NCI-H345 (cell line): Measurements from ENCODE around the gene APOA4.

ENCODE experiments used
- DNase-seq: peaks from one replicate; lab custom pipeline; 2025; lab: John Stamatoyannopoulos, UW

The APOA4 gene

DNA sequence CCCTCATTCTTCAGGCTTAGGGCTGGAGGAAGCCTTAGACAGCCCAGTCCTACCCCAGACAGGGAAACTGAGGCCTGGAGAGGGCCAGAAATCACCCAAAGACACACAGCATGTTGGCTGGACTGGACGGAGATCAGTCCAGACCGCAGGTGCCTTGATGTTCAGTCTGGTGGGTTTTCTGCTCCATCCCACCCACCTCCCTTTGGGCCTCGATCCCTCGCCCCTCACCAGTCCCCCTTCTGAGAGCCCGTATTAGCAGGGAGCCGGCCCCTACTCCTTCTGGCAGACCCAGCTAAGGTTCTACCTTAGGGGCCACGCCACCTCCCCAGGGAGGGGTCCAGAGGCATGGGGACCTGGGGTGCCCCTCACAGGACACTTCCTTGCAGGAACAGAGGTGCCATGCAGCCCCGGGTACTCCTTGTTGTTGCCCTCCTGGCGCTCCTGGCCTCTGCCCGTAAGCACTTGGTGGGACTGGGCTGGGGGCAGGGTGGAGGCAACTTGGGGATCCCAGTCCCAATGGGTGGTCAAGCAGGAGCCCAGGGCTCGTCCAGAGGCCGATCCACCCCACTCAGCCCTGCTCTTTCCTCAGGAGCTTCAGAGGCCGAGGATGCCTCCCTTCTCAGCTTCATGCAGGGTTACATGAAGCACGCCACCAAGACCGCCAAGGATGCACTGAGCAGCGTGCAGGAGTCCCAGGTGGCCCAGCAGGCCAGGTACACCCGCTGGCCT lies 7.2 kb upstream of the APOA4 start:
- DNase-seq: no peak

DNA sequence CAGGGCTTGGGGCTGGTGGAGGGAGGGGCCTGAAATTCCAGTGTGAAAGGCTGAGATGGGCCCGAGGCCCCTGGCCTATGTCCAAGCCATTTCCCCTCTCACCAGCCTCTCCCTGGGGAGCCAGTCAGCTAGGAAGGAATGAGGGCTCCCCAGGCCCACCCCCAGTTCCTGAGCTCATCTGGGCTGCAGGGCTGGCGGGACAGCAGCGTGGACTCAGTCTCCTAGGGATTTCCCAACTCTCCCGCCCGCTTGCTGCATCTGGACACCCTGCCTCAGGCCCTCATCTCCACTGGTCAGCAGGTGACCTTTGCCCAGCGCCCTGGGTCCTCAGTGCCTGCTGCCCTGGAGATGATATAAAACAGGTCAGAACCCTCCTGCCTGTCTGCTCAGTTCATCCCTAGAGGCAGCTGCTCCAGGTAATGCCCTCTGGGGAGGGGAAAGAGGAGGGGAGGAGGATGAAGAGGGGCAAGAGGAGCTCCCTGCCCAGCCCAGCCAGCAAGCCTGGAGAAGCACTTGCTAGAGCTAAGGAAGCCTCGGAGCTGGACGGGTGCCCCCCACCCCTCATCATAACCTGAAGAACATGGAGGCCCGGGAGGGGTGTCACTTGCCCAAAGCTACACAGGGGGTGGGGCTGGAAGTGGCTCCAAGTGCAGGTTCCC lies 6.5 kb upstream of the APOA4 start, which contains the start of gene APOC3:
Gene APOC3, plus strand, starts transcription at position 383 of the 659 bp plus-strand sequence. CDS start 676 bp downstream, outside the sequence.
- DNase-seq: no peak

DNA sequence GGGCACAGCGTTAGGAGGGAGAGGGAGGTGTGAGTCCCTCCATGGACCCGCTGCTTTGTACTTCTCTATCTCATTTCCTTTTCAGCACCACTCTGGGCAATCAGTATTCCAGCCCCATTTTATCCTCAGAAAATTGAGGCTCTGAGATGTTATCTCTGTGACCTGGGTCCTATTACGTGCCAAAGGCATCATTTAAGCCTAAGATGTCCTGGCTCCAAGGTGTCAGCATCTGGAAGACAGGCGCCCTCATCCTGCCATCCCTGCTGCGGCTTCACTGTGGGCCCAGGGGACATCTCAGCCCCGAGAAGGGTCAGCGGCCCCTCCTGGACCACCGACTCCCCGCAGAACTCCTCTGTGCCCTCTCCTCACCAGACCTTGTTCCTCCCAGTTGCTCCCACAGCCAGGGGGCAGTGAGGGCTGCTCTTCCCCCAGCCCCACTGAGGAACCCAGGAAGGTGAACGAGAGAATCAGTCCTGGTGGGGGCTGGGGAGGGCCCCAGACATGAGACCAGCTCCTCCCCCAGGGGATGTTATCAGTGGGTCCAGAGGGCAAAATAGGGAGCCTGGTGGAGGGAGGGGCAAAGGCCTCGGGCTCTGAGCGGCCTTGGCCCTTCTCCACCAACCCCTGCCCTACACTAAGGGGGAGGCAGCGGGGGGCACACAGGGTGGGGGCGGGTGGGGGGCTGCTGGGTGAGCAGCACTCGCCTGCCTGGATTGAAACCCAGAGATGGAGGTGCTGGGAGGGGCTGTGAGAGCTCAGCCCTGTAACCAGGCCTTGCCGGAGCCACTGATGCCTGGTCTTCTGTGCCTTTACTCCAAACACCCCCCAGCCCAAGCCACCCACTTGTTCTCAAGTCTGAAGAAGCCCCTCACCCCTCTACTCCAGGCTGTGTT lies 5.8 kb upstream of the APOA4 start:
- DNase-seq: no peak

DNA sequence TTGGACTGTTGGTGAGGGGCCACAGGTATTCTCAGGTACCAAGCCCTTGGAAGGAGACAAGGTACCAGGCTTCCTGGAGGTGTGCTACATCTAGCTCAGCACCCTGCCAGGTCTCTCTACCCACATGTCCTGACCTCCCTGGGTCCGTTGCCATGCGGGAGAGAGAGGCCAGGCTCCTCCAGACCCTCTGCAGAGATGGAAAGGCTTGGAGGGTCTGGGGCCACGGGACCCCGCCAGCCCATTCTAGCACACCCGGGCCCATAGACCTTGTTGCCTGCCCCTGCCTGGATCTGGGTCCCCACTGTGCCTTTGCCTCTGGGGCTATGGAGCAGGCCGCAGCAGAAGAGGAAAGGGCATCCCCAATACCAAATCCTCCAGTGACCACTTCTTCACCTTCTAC lies 4.4 kb upstream of the APOA4 start:
- DNase-seq: no peak

DNA sequence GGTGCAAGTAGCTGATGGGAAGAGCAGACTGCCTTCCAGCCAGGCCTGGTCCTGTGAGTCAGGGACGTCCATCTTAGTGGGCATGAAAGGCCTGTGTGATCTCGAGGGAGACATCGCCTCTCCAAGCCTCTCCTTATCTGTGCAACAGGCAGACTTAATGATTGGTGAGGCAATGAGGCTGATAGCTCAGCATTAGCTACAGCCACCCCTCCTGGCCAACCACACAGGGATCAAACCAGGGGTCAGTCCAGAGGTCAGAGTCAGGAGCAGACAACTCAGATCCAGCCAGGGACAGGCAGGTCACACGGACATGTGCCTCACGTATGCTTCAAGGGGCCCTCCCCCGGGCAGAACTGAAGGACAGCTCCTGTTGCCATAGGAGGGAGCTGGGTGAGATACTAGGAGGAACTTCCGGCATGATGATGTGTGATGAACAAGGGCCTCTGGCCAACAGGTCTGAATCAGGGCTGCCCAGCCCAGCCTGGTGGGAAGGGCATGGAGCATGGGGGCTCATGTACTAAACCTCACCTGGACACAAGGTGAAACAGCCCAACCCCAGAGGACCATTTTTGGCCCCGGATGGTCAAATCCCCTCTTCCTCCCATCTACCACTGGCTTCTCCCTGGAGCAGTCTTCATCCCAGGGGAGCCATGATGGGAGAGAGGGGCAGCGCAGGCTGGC lies 3.8 kb upstream of the APOA4 start:
- no peak for DNase-seq

DNA sequence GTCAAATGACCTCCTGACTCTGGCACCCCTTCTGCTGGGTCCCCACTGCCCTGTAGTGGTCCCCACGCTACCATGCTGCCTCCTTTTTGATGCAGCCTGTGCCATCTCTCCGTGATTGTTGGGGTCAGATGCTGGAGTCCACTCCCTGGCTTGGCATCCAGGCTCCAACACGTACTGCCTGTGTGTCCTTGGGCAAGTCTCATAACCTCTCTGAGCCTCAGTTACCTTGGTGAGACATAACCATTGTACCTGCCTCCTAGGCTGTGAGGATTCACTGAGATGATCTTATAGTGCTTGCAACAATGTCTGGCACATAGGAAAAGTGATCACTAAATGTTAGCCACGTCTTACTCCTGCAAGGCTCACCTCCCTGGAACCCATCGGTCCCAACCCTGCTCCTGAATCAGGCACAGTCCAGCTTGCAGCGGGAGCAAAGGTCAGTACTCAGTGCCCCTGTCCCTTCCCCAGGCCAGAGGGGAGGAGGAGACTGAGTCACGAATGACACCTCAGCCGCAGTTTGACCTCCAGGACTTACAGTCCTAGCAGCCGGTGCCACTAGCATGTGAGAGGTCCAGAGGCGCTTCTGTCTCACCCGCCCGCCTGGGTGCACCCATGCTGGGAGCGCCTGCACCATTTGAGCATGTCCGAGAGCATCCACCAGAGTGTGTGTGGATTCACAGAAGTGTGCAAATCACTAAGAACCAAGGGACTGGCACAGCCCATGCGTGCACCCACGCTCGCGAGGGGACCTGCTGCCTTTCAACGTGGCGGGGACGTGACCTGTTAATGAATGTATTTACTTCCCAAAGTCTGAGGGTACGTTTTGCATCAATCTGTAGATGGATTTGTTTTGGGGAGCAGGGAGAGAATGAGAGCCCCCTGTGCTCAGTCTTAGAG lies 3.0 kb upstream of the APOA4 start:
- no peak for DNase-seq

DNA sequence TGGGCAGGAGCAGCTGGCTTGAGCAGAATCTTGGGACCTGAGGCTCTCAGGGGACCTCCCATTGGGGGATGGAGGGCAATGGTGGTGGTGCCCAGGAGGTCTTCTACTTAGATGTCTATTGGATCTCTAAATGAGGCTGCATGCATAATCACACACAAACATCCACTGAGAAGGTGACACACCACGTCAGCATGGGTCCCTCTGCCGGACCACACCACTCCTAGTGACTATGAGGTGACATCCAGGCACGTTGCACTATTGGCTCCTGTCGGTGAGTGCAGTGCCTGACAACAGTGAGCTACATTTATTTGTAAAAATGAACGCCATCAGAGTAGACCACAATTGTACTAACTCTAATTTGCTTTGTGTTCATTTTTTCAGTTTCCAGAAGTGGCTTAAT lies 2.3 kb upstream of the APOA4 start:
- no peak for DNase-seq

DNA sequence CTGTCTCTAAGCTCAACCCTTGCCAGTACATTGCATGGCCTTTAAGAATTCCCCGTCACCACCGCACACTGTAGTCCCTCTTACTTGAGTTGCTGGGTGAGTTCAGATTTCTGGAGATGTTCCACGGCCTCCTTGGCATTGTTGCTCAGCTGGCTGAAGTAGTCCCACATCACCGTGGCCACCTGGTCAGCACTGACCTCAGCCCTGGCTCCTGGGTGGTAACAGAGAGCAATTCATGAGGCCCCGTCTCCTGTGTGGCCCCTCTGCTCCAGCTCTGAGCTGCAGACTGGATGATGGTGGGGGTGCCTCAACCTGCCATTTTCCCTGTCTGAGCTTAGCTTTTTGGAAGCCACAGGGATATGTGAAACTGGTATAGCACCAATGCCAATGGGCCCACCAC lies 529 bp downstream of the APOA4 start:
- DNase-seq: no peak

DNA sequence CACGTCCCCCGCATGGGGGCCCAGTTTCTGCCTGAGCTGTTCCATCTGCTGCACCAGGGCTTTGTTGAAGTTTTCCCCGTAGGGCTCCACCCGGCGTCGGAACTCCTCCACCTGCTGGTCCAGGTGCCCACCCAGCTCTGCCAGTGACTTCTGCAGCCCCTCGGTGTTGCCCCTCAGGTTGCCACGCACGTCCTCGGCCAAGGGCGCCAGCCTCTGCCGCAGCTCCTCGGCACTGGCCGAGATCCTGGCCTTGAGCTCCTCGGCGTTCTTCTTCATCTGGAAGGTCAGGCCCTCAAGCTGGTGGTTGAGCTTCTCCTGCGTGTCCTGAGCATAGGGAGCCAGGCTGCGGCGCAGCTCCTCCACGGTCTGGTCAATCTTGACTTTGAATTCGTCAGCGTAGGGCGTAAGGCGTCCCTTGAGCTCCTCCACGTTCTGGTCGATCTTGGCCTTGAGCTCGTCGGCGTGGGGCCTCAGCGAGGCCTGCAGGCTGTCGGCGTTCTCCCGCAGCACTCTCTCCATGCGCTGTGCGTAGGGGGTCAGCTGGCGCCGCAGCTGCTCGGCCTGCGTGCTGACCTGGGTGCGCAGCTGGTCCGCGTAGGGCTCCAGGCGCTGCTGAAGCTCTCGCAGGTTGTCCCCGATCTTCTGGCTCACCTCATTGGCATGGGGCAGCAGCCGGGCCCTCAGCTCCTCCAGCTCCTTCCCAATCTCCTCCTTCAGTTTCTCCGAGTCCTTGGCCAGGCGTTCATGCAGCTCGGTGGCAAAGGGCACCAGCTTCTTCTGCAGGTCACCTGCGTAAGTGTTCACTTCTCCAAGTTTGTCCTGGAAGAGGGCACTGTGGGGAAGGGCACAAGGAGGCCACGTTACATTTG lies 1.8 kb downstream of the APOA4 start:
- DNase-seq: no peak

DNA sequence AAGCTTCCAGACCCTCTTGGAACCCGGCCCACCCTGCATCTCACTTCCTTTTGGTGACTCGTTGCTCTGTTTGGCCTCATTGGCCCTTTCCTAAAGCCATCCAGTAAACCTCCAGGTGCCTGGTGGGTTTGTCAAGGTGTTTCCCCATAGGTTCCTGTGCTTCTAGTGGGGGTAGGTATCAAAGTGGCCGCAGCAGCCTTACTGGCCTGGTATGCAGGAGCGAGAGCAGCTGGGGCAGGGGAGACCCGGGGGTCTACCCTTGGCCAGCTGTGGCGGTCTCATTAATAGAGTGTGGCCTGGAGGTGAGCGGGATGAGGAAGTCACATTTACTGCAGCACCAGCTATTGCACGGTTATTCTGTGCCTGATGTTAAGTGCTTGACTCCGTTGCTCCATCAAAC lies 4.1 kb downstream of the APOA4 start:
- no peak for DNase-seq

DNA sequence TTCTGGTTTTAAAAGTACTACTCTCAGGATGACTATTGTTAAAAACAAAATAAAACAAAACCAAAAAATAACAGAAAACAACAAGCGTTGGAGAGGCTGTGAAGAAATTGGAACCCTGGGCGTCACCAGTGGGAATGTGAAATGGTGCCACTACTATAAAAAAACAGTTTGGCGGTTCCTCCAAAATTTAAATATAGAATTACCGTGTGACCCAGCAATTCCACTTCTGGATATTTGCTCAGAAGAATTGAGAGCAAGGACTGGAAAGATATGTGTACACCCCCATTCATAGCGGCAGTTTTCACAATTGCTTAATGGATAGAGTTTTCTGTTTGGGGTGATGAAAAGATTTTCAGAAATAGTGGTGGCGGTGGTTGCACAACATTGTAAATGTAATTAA lies 8.6 kb downstream of the APOA4 start:
- DNase-seq: no peak

DNA sequence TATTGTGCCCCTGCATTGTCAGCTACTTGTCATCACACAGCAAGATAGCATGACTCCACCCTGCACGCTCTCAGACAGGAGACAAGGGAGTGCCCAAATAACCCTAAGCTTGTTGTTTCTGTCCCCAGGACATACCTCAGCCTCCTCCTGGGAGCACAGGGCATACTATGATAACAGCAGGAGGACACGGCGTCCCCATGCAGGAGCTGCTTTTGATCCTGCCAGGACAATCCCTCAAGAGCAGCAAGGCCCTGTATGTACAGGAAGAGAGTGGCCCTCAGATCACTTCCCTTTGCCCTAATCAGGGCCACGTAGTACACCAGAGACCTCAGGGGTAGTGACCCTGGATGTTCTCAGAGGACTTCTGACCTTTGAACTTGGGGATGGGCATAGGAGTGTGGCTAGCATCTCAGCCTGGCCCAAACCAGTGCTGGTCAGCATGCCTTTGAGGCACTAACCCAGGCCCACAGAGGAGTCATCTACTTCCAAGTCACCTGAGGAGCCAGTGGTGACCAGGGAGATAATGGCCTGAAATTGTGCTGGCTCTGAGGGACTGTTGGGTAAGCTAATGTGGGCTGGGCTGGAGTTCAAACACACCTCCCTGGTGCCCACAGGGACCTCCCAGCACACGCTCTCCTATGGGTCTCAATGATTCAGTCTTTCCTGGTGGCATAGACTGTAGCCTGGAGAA lies 9.2 kb downstream of the APOA4 start:
- DNase-seq: no peak

DNA sequence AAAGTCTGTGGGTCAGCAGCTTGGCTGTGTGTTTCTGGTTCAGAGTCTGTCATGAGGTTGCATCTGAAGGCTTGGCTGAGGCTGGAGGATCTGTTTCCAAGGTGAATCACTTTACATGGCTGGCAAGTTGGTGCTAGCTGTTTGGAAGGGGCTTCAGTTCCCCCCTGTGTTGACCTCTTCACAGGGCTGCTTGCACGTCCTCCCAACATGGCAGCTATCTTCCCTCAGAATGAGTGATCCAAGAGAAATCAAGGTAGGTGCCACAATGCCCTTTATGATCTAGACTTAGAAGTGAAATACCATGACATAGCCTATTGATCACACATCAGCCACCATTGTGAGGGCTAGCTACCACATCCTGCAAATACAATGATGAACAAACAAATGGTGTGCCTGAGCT lies 9.9 kb downstream of the APOA4 start:
- DNase-seq: no peak

DNA sequence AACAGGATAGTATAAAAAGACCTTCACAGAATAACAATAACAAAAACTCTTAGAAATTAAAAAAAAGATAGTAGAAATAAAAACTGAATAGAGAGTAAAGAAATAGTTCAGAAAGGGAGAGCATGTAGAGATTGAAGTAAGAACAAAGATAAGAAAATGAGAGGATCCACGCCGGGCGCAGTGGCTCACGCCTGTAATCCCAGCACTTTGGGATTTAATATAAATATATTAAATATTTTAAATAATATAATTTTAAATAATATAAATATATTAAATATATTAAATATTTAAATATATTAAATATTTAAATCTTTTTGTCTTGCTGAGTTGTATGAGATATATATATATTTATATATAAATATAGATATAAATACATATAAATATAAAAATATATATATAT lies 11.0 kb downstream of the APOA4 start:
- DNase-seq: no peak

DNA sequence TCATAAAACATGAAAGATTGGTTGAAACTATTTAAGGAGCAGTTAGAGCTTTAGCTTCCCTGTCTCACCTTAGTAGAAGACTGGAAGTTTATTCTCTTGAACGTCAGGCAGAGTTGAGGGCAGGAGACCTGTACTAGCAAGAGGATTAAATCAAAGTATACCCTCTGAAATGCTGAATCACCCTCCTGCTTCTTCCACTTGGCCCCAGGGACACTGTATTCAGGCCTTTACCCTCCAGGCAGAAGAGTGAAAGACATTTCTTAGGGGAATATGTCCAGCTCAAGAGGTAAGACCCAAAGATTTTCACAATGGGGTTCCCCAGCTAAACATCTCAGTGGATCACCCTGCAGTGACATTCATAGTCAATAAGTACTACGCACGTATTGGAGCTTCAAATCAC lies 11.9 kb downstream of the APOA4 start:
- DNase-seq: no peak

DNA sequence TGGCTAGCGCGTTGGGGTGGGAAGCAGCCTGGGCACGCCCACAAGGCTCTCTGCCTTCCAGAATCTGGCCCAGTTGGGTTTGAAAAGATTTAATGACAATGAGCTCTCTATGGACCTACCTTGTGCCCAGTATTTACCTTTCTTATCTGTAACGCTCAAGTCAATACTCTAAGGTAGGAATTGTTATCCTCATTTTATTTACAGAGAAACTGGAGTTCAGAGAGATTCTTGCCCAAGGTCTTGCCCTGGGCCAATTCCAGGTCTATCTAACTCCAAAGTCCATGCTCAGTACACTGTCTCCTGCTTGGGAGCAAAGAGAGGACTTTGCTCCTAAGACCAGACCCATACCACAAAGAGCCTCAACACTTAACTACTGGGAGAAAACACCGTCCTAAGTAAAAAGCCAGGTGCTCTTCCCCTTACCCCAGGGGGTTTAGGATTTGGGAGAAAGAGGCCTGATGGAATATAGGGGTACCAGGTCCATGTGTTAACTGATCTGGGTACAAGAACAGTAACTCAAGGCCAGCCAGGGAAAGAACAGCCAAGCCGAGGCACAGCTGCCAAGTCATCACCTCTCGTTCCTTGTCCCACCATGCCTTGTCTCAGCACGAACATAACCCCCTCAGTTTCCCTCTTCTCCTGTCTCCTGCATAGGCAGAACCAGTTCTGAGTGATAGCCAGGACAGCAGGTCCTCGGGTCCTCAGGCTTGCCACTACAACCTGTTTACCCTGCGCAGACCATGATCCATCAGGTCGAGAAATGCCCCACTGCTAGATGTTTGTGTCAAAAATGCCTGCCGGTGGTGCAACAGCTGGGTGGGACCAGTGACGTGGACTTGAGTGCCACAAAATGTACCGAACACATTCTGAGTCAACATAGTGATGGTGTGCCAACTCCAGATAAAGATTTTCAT lies 14.6 kb downstream of the APOA4 start:
- no peak for DNase-seq

DNA sequence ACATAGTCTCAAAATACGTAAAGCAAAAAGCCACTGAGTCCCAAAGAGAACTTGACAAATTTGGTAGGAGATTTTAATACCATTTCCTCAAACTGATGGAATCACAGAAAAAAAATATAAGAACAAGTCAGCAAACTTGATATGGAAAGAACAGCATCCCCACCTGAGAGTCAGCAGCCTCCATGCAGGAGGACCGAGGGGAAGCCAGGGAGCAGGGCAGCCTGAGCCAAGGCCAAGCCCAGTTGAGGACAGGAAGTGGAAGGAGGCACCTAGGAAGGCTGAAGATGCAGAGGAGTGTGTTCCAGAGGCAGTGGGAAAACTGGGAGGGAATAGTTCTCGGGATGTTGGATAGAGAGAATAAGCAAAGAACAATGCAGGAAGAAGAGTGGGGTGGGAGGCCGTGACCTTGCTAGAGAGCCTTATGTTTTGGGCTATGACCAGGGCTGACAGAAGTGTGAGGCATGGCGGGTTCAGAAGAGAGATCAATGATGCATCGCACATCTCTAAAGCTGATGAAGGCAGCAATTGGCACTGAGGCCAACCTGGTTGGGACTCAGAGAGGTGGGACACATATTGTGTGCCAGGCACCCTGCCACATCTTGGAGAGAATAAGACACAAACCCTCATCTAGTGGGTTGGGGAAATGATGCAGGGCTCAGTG lies 15.4 kb downstream of the APOA4 start:
- DNase-seq: no peak

DNA sequence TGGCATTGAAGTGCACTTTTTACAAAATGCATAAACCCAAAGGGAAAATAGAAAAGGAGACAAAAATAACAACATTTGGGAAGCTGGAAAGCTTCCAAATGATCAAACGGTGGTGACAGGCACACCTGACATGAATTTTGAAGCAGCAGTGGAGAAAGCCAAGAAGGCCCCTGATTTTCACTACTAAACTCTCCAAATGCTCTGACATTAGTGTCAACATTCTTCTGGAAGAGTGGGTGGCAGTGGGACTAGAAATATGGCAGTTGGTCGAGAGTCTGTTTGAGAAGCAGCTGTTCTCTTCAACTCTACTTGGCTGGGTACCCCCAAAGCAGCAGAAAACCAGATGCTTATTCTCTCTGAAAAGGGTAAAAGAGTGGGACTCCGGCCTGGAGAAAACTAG lies 19.1 kb downstream of the APOA4 start:
- no peak for DNase-seq
